Measurements from ENCODE around the gene RYR1.

DNA sequence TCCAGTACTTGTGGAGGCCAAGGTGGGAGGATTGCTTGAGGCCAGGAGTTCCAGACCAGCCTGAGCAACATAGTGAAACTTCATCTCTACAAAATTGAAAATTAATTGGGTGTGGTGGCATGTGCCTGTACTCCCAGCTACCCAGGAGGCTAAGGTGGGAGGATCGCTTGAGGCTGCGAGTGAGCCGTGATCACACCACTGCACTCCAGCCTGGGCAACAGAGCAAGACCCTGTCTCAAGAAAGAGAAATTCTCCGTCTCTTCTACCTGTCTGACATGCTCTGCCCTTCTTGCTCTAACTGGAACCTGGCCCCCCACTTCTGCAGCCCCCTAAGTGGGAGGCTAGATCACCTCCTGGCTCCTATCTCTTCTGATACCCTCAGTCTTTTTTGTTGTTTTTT is 192.9 kb downstream of the RYR1 start:
- no peak for TF ChIP-seq POLR2A (IDR thresholded peaks at IDR 0.05)
- TF ChIP-seq, protein P1, sequence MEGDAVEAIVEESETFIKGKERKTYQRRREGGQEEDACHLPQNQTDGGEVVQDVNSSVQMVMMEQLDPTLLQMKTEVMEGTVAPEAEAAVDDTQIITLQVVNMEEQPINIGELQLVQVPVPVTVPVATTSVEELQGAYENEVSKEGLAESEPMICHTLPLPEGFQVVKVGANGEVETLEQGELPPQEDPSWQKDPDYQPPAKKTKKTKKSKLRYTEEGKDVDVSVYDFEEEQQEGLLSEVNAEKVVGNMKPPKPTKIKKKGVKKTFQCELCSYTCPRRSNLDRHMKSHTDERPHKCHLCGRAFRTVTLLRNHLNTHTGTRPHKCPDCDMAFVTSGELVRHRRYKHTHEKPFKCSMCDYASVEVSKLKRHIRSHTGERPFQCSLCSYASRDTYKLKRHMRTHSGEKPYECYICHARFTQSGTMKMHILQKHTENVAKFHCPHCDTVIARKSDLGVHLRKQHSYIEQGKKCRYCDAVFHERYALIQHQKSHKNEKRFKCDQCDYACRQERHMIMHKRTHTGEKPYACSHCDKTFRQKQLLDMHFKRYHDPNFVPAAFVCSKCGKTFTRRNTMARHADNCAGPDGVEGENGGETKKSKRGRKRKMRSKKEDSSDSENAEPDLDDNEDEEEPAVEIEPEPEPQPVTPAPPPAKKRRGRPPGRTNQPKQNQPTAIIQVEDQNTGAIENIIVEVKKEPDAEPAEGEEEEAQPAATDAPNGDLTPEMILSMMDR (IDR thresholded peaks at IDR 0.05) = no peak

Measured in right lobe of liver (tissue), 4 donors.